Amniotic stem cell (primary cell): Measurements from ENCODE around the gene ENSA.
"Not testable (repeated sequence)": the region's sequence is repeated elsewhere in the genome, so short reads cannot be mapped to it uniquely, and the experiment has no call there.

Source experiments
- DNase-seq: peaks from one replicate; lab custom pipeline; 2025; lab: John Stamatoyannopoulos, UW

Gene ENSA

DNA sequence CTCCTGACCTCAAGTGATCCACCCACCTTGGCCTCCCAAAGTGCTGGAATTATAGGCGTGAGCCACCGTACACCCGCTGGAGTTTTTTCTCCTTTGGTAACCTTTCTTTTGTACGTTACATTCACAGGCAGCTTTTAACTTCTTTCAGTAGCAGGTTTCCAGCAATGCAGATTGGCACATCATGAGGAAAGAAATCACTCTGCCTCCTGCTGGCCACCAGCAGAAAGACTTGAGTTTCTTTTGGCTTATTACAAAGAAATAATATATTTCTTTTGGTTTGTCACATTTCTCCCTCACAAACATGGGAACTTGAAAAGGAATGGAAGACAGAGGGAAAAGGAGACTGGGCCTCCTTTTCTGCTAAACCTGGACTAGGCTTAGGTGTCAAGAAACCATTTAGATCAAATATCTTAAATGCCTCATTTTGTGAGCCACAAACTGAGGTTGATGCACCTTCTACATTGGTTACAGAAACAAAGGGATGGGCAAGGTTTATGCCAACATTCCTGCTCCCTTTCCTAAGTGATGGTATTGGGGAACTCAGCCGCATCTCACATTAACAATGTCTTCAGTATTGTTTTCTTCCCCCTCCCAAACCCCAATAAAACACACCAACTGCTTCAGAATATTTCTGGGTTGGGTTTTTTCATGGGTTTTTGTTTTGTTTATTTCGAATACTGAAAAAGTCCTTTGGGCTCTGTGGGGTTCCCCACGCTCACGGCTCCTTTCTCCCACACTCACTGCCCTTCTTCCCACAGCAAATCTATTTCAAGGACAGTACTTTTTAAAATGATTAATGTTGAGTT is 7.7 kb downstream of the ENSA start:
- DNase-seq: peak; percentile 32

- DNase-seq: no peak
Measured at GRCh38 chr1:150620919-150621318, 8.5 kb downstream of the ENSA start.

GRCh38 chr1:150619576-150620509 is 9.6 kb downstream of the ENSA start:
- peak; percentile 49 for DNase-seq

DNA sequence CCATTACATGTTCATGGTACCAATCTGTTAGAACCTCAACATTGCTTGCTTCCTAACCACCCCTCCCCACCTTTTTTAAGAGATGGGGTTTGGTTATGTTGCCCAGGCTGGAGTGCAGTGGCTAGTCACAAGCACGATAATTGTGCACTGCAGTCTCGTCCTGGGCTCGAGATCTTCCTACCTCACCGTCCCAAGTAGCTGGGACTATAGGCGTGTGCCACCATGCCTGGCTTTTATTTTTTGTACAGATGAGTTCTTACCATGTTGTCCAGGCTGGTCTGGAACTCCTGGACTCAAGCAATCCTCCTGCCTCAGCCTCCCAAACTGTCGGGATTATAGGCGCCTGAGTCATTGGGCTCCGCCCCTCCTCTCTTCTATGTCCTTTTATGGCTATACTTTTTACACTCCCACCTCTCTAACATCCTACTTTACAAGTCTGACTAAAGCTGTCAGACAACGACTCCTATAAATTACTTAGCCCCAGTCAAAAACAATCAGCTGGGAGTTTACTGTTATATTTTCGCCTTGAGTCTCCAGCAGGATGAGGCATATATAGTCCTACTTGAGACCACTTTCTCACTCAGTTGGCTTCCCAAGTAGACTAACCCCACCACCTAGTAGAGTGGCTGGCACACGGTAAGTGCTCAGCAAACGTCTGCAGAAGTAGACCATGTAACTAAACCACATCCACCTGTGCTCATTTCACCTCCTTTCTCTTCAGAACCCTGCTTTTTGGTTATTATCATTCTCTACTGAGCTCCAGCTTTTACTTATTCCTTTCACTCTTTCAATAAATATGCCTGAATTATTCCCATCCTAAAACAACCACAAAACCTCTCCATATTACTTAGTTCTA is 13.8 kb downstream of the ENSA start:
- DNase-seq: no peak

- DNase-seq: peak; percentile 62
Measured at GRCh38 chr1:150613061-150613920, 16.1 kb downstream of the ENSA start.

- no peak for DNase-seq
Measured at GRCh38 chr1:150612014-150612345, 17.4 kb downstream of the ENSA start.

DNA sequence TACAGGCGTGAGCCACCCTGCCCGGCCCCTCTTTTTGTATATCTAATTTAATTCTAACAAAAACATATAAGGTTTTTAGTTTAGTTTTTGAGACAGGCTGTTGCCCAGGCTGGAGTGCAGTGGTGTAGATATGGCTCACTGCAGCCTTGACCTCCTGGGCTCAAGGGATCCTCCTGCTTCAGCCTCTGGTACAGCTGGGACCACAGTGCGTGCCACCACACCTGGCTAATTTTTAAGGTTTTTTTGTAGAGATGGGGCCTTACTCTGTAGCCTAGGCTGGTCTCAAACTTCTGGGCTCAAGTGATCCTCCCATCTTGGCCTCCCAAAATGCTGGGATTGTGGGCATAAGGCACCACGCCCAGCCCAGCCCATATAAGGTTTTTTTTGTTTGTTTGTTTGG is 18.8 kb downstream of the ENSA start:
- DNase-seq: no peak

DNA sequence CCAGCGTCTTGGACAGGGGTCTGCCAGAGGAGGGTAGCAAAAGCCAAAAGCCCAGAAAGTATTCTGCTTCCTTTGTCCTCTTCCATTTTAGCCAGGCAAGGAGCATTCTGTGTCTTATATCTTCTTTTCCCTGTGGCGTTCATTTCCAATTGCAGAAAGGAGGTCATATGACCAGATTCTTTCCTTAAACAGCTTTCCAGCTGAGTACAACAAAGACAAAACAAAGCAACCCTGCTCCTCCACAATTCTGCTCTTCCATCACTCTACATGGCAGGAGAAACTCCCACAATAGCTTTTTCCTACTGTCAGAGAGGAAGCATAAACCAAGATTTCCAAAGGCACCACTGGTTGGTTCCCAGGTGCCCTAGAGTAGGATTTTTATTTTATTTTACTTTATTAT is 19.7 kb downstream of the ENSA start:
- DNase-seq: no peak

DNA sequence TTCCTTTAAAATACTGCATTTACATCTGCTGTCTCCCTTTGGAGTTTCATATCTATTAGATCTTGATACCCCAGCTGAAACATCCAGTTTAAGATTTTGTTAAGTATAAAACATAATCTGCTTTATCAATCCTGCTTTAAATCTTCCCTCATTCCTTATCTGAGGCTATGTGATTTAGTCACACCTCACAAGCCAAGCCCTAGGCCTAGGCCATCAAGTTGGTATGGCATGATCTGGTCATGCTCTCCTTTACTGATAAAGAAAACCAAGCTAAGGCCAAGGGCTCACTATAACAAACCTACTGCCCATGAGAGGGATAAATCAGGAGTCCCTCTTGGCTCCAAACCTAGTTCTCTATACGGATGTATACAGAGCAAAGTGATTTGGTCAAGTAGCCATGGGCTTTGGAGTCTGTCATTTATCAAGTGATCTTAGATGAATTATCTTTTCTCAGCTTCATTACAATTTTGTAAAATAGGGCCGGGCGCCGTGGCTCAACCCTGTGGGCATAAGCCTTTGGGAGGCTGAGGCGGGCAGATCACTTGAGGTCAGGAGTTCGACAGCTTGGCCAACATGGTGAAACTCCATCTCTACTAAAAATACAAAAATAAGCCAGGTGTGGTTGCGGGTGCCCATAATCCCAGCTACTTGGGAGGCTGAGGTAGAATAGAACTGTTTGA is 22.8 kb downstream of the ENSA start:
- DNase-seq: no peak

GRCh38 chr1:150605451-150605731 is 24.0 kb downstream of the ENSA start:
- DNase-seq: not testable (repeated sequence)

DNA sequence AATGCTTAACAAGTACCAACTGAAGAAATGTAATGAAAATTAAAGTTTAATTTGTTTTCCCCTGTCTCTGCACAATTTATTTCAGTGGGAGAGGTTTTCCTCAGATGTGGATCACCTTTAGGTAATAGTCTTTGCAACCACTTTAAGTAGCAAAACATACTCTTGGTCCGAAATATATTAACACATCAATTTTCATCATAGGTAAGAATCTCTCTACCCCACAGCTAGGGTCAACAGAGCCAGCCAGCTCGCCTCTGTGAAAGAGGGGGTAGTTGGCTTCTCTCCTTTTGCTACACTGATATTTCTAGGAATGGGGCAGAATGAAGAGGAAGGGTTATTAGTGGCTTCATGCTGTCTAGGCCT is 25.2 kb downstream of the ENSA start:
- no peak for DNase-seq

DNA sequence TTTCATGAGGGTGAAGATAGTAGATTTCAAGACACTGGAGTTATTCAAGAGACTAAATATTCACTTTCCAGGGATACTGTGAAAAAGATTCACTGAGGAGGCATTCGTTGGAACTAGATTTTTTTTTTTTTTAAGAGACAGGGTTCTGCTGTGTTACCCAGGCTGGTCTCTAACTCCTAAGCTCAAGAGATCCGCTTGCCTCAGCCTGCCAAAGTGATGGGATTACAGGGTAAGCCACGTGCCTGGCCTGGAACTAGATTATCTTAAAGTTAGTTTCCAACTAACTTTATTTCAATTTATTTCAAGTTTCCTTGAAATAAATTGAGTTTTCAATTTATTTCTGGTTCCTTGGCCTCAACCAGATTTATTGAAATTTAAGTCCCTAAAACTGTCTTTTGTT is 25.7 kb downstream of the ENSA start:
- DNase-seq: no peak

GRCh38 chr1:150602372-150602771 is 27.0 kb downstream of the ENSA start:
- DNase-seq: not testable (repeated sequence)

DNA sequence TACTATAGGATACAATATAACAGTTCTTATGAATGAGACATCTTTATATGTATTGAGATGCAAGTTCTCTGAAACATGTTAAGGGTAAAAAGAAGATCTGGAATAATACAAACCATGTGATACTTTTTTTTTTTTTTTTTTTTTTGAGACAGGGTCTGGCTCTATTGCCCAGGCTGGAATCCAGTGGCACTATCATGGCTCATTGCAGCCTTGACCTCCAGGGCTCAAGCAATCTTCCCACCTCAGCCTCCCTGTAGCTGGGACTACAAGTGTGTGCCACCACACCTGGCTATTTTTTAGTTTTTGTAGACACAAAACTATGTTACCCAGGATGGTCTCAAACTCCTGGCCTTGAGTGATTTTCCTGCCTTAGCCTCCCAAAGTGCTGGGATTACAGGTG is 27.9 kb downstream of the ENSA start:
- DNase-seq: no peak

DNA sequence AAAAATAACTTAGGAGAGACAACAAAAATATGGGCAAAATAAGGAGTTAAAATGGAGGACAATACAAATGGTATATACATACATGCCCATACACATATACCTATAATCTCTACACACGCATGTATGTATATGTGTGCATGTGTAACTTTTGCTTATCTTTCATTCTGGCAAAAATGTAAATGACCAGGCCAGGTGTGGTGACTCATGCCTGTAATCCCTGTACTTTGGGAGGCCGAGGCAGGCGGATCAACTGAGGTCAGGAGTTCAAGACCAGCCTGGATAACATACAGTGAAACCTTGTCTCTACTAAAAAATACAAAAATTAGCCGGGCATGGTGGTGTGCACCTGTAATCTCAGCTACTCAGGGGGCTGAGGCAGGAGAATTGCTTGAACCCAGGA is 31.1 kb downstream of the ENSA start:
- not testable (repeated sequence) for DNase-seq

DNA sequence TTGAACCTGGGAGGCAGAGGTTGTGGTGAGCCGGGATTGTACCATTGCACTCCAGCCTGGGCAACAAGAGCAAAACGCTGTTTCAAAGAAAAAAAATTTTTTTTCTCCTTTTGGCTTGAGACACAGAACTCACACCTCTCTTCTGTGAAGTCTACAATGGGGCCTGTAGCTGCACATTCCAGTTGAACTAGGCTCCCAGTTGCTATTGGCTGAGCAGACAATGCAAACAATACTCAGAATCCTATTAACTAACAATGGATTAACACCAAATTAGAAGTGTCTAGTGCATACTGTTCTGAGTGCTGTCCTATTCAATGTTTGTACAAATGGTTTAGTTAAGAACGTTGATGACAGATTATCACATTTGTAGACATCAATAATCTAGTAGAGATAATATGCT is 32.4 kb downstream of the ENSA start:
- DNase-seq: no peak

DNA sequence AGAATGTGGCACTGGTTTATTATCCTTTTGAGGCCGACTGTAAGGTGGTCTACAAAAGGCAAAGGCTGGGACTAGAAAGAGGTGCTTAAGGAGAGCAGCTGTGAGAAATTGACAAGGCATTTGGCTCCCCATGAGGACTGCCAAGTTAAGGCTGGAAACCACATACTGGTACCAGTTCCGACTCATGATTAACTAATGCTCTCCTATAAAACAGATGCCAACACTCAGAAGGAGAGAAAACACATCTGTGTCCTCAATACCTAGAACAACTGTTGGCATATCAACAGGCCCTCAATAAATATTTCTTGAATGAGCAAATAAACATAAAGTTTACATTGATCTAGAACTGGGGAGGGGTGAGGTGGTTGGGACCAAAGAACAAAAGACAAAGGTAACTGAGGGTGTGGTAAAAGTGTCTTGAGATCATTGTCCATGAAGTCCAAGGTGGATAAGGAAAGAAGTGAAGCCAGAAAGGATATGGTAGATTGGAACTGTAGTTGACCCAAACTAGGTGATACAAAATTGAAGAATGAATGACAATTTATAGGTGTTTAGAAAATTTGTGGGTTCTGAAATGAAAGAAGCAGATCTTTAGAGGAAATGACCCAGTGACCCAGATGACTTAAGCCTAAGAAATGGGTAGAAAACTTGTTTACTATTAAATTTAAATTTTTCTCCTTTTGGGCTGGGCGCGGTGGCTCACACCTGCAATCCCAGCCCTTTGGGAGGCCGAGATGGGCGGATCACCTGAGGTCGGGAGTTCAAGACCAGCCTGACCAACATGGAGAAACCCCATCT is 33.1 kb downstream of the ENSA start:
- DNase-seq: no peak

DNA sequence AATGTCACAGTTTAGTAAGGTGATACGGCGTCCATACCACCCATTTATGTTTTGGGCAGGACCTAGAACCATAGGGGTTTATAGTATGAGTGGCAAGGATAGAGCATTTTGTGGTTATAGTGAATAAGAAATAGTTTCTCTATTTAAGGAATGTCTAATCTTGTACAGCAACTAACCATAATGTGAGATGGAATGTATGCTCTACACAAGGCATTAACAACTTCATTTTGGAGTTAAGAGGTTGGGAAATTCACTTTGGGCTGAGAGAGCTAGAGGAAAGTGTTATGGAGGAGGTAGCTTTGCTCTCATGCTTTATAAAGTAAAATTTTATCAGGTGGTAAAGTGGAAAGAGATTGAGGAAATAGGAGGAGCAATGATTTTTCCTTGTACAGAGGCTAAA is 47.0 kb downstream of the ENSA start:
- DNase-seq: no peak

GRCh38 chr1:150581962-150582361 is 47.5 kb downstream of the ENSA start:
- not testable (repeated sequence) for DNase-seq

GRCh38 chr1:150581437-150581836 is 48.0 kb downstream of the ENSA start:
- not testable (repeated sequence) for DNase-seq
